GM19240 (cell line): ENCODE results near the gene PPP1R2C.

Source experiments
- DNase-seq: peaks from one replicate; pipeline ENCODE4 v3.0.0; 2011; ENCODE audit warnings: low spot score; ENCODE audit not compliant: insufficient read length

The PPP1R2C gene

DNA sequence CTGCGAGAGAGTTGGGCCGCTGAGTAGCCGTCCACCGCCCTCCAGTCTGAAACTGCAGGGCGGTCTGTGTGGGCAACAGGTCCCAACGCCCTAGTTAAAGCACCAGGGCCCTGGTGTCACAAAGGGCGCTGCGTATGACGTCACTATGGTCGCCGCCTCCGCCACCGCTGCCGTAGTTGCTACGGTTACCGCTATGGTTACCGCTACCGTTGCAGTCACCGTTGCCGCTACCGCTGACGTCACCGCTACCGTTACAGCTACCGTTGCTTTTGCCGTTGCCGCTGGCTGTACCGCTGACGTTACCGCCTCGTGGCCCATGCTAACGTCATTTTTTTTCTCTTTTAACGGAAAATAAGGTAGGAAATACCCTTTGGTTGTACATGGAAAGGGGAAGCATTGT, at the start of gene PPP1R2C:
TSS of gene PPP1R2C (minus strand) at position 68 of the 400 bp plus-strand sequence. CDS start 84 bp downstream, outside the sequence.
- no peak for DNase-seq

DNA sequence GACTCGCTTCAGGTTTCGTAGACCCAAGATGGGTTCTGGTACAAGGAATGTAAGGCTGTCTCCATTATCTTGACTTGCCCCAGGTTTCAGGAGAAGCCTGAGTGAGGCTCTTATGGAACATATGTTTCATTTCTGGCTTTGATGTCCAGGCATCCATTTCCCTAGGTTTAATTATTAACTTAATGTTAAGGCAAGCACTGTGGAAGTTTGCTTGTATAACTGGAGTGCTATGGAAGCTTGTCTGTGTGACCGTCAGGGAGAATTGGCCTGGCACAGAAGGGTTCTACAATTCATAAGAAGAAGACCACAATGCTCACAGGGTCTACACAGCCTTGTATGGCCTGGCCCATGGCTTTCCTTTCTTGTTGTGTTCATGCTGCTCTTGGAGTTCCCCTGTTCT, 47.2 kb upstream of the PPP1R2C start:
- DNase-seq: no peak

DNA sequence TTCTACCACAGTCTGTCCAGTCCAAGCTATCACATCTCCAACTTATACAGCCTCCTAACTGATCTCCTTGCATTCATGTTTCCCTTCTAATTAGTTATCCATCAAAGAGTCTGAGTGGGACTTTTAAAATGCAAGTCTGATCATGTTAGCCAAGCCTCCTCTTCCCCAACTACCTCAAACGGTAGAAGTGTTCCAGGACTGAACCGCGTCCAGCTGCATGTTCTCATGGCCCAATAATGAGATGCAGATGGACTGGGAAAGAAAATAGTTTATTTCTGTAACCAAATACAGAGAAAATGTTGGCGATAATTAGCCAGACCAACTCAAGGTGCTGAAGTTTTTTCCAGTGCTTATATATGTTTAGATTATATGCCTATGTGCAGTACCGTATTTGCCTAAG, 46.6 kb upstream of the PPP1R2C start:
- no peak for DNase-seq

DNA sequence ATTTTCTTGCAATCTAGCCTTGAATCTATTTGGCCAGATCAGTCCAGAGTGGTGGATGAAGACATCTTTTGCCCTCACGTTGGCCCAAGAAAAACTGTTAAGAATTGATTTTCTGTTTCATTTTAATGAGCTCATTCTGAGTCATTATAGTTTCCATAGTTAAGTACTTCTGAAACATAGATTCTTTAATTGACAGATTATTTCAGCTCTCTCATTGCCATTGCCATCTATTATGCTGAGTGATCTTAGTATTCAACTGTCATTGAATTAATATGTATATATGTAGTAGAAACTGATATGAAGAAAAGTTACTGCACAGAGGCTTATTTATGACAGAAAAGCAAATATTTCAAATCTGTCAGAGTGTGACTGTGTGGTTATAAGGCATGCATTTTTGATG, 45.5 kb upstream of the PPP1R2C start:
- no peak for DNase-seq

DNA sequence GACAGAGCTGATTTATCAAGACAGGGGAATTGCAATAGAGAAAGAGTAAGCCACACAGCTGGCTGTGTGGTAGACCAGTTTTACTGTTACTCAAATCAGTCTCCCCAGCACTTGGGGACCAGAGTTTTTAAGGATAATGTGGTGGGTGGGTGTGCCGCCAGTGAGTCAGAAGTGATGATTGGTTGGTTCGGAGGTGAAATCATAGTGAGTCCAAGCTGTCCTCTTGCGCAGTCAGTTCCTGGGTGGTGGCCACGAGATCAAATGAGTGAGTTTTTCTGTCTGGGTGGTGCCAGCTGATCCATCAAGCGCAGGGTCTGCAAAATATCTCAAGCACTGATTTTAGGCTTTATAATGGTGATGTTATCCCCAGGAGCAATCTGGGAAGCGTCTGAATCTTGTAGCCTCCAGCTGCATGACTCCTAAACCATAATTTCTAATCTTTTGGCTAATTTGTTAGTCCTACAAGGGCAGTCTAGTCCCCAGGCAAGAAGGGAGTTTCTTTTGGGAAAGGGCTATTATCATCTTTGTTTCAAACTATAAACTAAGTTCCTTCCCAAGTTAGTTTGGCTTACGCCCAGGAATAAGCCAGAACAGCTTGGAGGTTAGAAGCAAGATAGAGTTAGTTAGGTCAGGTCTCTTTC, 44.0 kb upstream of the PPP1R2C start:
- no peak for DNase-seq

DNA sequence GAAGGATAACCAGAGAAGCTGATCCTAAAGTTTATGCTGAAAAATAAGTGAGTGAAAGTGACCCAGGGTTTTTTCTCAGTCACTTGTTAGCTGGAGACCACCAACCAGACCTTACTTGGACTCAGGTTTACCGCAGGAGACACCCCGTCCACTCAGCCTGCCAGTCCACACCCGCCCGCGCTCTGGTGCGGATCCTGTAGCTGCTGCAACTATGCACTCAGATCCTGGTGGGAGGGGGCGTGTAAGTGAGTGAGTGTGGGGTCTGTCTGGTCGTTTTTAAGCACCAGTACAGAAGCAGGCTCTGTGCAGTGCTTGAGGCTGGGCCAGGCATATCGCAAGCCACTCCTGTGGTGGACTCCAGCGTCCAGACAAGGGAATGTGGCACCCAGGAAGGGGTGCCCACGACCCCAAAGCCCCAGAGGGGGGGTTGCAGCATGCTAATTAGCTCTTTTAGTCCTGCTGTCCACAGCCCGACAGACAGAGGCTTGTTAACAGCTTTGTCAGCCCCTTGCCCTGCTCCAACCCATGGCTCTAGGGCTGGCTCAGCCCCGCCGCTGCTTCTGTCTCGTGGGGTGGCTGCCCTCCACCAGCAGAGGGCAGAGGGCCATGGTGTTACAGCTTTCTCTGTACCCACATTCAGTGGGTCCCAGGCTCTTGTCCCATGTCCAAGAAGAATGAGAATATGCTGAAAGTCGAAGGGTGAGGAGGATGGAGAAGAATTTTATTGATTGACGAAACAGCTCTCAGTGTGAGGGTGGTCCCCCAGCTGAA, 40.4 kb upstream of the PPP1R2C start:
- DNase-seq: no peak

DNA sequence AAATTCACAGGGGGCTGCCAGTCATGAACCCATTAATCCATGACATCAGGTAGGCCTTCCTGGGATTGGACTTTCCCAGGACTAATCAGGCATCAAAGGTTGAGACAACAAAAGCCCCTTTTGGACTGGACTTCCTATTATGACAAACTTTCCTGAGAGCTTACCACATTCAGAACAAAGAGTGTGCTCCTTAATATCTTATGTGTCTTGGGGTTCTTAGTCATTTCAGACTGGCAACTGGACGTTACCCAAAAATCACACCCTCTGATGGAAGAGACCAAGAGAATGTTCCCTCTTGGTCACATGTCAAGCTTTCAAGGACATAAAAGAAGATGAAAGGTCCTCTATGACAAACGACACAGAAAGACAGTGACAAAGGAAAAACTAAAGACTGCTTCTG, 31.6 kb upstream of the PPP1R2C start:
- DNase-seq: no peak

DNA sequence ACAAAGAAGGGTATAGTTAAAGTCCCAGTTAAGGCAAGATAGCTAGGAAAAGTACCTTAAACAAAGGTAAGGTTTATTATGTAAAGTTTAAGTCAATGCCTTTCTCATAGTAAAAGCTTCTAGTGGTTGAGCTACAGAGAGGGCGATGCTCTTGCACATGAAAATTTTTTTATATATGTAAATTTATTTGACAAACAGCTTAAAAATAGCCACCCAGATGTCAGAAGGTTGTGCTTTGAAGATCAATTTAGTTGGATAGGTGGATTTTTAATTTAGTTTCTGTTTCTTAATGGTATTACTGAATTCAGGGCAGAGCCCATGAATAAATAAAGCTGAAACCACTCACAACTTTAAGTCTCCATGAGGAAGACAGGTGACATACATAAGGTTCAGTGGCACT, 29.4 kb upstream of the PPP1R2C start:
- no peak for DNase-seq

DNA sequence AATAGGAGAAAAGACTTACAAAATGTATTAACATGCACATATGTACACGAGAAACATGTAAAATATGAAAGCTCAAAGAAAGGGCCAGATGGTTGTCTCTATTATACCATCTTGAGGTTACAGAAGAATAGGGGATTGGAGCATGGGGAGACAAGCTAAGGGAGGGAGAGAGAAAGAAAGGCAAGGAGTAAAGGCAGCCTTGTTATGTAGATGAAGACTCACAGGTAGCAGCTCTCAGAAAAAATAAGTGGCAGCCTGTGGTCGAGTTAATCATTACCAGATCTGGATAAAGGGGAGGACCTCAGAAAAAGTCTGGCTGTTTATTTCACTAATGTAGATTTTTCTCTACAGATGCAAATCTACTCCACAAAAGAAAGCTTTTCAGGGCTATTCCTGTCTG, 26.6 kb upstream of the PPP1R2C start:
- DNase-seq: no peak

DNA sequence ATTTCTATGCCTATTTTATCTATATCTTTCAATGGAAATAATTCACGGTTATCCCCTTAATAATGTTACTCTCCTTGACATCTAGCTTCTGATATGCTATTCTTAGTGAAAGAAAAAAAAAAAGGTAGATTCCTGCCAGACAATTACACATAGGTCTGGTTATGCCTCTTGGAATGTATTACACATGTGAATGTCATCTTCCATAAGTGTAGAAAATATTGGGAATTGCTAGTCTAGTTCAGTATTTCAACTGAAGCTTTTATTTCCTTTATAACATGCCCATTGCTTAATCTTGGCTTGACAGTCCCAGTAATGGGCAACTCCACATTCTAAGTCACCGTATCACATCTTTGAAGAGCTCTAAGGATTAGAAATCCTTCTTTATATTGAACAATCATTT, 25.4 kb upstream of the PPP1R2C start:
- no peak for DNase-seq

DNA sequence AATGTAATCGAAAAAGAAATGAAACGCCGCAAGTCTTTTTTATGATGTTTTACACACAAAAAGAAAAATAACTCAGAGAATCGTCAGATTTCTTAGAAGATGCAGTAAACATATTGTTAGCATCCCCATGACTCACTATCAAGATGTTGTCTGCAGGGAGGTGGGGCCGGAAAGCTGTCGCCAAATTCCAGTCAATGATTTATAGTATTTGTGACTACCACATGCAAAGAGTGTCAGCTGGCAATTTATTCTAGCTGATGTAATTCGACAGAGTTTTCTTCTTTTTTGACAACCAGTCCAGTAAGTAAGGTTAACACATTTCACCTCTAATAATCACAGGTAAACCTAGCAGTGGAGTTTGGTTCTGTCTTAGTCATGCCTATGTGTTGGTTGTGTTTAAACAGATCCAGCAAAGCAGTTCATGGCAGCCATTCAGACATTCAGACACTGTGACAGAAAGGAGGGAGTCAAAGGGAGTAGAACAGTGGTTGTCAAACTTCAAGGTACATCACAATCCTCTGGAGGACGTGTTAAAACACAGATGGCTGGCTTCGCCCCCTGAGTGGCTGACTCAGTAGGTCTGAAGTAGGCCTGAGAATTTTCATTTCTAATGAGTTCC, 19.8 kb upstream of the PPP1R2C start:
- DNase-seq: no peak

DNA sequence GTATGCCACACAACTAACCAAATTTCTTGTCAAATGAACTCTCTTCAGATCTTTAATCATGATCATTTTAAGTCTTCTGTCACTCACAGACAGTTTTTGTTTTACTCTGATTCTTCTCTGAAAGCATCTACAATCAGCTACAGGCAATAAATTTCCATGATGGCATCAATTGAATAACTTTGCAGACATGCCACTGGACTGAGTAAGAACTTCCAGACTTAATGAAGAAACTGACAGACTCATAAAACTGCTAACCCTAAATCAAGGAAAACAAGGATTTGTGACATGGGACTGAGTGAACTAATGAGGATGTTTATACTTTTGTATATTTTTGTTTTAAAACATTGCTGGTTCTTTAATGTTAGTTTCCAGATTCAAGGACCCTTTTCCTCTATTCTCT, 5.5 kb upstream of the PPP1R2C start:
- no peak for DNase-seq

DNA sequence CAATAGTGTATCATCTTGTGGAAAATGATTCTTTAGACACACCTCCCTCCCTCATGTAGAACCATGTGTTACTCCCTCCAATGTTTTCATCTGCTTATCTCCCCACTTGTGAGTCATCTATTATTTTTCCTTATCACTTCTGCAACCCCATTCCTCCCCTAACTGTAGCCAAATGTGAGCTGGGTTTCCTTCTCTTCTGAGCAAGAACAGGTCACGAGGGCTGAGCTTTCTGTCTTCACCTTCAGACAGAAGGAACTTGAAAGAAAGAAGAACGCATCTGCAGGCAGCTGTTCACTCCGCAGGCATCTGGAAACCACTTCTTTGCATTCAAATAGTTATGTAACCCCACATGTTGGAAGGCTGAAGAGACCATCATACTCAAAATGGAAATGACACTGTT, 1.8 kb downstream of the PPP1R2C start:
- no peak for DNase-seq

DNA sequence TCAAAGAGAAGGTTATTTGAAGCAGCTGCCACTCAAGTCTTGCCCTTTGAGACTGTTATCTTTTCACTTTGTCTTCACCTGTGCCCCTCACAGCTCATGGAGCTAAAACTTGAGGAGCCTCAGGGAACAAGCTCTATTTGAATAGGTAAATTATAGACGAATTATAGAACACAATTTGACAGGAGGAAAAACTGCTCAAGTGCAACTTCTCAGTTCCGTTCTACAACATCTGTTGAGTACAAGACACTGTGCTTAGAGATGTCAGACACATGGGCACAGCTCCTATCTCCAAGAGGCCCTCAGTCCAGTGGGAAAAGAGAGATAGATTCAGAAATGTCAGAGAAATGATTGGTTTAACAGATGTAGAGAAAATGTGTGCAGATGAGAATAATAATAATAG, 5.1 kb downstream of the PPP1R2C start:
- no peak for DNase-seq

DNA sequence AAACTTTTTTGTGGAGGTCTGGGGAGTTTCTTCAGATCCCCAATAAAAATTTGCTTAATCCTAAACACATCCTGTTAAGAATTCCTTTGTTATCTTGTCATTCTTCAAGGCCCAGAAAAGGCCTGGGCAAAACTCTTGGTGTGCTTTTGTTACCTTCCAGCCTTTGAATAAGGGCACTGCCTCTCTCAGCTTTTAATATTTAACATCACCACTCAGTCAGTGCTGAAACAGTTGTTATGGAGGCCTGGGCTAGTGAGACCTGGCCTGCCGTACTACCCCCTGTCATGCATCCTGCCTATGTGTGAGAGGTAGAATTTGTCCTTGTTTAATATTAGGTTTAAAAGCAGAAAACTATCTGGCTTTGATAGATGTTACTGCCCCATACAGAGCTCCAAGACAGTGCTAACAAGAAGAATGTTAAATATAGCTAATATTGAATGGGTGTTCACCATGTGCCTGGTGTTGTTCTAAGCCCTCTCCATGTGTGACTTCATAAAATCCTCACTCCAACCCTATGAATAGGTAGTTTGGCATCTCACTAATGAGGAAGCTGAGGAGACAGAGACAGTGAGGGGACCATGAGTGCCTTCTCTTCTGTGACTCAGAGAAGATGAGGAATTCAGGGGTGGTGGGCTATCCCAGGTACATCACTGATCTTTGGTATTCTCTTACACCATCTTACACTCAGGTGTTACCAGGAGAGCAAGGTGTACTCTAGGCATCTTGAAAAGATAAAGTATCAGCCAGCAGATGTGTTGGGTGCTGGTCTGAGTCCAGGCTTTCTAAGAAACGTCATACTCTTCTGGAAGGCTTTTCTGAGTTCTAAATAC, 6.2 kb downstream of the PPP1R2C start:
- no peak for DNase-seq

DNA sequence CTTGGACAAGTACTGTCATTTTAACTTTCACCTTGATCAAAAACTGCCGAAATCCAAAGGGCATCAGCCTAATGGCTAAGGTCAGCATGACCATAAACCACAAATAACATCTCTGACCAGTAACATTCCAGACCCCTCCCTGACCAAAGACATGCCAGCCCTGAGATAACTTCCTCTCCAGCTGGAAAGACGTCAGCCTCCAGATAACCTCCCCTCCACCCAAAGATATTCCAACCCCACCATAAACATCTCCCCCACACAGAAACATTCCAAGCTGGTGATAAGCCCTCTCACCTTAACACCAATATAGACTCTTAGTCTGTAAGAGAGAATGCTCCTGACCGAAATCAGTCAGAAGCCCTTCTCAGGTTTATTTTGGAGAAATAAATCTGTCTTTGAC, 7.4 kb downstream of the PPP1R2C start:
- DNase-seq: no peak

DNA sequence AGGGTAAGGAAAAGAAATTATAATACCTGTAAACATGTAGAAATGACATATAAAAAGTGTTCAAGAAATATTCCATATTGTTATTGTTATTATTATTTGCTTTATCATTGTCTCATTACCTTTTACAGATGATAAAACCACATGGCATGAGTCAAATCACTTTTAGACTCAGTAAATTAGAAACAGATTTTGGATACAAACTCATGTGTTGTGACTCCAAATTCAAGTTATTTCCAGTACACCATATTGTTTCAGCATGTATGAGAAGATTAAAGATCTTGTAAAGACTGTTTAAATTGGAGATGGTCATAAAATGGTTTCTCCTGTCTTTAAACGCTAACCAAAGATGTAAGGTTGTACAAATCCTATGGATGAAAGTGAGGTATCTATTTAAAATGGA, 18.1 kb downstream of the PPP1R2C start:
- no peak for DNase-seq

DNA sequence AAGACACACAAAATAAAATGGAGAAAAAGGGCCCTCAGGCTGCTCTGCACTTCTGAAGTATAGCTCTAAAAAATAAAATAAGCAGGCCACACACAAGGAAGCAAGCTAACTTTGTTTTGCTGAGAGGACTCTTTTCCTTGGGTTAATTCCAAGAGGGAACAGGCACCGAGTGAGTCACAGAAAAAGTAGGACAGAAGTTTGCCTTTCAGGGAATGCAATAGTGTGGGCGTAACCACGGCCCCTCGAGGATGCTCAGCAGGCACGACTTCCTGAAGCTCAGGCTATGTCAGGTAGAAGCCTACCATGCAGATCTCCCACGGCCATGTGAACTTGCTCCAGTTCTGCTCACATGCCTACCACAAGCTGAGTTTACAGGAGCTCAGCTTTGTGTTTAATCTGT, 22.1 kb downstream of the PPP1R2C start:
- DNase-seq: no peak

DNA sequence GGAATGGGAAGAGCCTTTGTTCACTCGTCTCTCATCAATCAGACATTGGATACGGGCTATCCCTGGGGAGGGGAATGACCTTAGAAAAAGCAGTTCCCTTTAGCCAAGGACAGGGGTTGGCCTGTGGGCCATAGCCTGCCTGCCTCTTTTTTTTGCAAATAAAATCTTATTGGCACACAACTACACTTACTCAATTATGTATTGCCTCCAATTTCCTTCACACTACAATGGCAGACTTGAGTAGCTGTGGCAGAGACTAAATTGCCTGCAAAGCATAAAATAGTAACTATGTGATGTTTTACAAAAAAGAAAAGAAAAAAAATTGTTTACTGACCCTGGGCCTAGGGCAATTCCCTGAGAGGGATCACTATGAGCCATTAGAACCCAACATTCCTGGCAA, 23.4 kb downstream of the PPP1R2C start:
- no peak for DNase-seq

DNA sequence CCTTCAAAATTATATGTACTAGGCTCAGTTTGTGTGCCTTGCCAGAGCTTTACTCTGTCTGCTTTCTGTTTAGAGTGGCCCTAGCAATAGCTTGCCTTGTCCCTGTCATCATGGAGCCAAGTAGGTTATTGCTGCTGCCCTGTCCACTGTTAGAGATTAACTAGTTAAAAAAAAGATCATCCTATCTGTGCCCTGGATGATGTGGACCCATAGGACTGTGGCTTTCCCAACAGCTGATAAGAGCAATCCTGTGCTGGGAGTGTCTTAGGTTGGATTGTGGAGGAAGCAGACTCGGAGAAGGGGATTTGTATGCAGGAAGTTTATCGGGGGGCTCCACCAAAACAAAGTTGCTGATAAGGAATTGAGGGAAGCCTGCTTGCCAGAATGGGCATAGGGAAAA, 23.8 kb downstream of the PPP1R2C start:
- DNase-seq: no peak

DNA sequence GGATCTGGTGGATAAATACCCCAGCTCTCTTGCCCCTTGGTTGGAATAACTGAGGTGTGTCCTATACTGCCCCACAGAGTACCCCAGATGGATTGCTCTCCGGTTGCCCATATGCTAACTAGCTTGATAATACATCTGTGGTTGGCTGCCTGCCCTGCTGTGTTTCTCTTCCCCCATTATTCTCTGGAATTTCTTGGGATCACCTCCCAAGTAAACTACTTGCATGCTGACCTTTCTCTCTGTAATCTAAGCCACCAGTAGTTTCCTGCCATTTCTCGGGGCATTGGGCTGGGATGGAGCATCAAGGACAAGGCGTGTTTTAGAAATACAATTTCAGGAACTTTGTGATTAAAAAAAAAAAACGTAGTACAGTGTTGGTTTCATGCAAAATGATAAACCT, 25.2 kb downstream of the PPP1R2C start:
- no peak for DNase-seq

DNA sequence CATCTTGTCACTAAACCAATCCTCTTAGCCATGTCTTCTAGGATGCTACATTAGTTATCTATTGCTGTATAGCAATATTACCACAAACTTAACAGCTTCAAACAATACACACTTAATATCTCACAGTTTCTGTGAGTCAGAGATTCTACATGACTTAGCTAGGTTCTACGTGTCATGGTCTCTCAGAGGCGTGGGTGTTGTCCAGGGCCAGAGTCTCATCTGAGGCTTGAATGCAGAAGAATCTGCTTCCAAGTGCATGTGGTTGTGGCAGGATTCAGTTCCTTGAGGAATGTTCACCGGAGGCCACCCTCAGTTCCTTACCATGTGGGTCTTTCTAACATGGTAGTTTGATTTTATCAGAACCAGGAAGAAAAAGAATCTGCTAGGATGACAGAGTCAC, 26.4 kb downstream of the PPP1R2C start:
- no peak for DNase-seq
